HG02763 (cell line): ENCODE results near the gene ZBTB25.

Experiments used
- ATAC-seq: cut with Tn5 transposase; IDR thresholded peaks from one replicate; pipeline ENCODE4 v1.9.1; 2021; ENCODE audit warnings: mild to moderate bottlenecking, moderate library complexity; ENCODE audit not compliant: unreplicated experiment

The ZBTB25 gene

DNA sequence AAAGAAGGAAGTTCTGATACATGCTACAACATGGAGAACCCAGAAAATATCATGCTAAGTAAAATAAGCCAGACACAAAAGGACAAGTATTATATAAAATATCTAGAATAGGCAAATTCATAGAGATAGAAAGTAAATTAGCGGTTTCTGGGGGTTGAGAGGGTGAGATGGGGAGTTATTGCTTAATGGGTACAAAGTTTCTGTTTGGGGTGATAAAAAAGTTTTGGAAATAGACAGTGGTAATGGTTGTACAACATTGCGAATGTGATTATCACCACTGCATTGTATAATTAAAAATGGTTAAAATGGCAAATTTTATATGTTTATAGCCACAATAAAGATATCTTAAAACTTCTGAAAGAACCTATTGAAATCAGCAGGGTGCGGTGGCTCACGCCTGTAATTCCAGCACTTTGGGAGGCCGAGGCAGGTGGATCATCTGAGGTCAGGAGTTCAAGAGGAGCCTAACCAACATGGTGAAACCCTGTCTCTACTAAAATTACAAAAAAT lies 15.0 kb downstream of the ZBTB25 start:
- no peak for ATAC-seq

- no peak for ATAC-seq
Measured at GRCh38 chr14:64478634-64479250, 24.9 kb downstream of the ZBTB25 start.

GRCh38 chr14:64476438-64476837 lies 27.2 kb downstream of the ZBTB25 start:
- no peak for ATAC-seq

DNA sequence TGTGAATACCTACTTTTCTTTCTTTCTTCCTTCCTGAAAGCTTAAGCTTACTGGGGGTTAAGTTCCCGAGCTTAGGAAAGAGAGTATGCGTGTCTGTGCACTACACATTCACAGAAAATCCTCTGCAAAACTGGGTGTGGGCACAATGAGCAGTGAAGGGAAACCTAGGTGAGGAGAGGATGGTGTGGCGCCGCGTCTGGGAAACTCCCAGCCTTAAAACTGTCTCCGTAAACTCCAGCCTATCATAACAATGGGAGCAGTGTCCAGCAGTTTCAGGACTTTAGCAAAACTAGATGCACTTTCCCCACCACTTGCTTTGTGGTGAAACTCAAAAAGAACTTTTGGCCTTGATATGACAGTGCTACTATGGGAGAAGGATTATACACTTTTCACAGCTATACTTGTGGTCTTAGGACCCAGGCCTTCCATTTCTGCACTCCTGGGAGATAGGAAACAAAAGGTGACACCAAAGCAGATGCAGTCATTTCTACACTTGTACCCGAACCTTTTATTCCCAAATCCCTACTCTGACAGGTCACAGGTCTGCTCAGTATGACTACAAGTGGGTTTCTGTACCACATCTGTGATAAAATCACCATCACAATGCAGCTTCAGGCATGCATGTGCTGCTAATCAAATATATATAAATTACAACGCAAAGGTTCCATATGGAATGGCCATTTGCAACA lies 27.9 kb downstream of the ZBTB25 start:
- no peak for ATAC-seq

DNA sequence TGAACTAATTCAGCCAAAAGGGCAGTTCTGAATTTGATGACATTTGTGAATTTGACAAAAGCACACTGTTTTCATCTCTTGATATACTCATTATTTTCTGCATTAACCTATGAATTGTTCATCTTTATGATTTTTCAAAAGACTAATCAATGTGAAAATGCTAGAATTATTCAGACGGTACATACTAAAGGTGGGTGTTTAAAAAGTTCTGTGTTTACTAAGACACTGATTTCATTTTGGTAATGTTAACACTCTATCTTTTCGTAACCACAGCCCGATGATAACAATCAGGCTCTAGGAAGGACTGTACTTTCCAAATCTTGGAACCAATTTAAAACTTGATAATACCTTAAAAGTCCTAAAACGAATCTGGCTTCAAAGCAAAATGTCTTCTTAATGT lies 28.9 kb downstream of the ZBTB25 start:
- no peak for ATAC-seq

DNA sequence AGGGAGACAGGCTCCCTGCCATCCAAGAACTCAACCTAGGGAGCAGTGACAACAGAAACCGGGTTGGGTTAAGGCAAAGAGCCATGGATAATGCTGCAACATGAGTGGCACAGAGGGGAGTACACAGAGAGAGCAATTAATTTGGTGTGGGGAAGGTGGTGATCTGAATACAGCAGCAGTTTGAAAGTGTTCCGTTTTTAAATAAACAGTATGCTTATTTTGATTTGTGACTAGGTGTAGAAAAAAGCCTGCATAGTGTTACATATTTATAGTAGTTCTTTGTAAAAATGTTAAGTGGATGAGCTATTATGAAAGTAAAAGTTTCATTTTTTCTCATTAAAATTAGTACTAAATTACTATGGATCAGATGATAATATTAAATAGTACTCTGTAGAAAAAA lies 29.6 kb downstream of the ZBTB25 start:
- no peak for ATAC-seq

DNA sequence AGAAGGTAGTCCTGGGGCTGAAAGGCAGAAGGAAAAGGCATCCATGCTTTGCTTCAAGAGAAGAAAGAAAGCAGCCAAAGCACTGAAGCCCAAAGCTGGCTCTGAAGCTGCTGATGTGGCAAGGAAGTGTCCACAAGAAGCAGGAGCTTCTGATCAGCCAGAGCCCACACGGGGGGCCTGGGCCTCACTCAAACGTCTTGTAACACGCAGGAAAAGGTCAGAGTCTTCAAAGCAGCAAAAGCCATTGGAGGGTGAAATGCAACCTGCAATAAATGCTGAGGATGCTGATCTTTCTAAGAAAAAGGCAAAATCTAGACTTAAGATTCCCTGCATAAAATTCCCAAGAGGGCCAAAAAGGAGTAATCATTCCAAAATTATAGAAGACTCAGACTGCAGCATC lies 35.2 kb downstream of the ZBTB25 start:
- no peak for ATAC-seq

GRCh38 chr14:64467566-64467965 lies 36.1 kb downstream of the ZBTB25 start:
- ATAC-seq = no peak

DNA sequence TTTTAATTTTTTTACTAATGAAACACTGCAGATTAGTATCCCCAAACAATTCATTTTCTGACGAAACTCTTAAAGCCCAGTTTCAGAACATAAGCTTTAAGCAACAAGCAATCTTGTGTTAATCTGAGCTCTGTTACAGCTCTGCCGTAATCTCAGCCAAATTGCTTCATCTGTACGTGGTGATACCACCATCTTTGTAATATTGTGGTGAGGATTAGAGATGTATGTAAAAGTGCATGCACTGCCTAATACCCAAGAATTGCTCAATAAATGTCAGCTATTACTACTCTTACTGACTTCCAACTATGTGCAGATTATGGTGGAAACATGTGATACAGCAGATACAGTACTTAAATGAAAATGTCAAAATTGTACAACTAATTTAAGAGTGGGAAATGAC lies 36.5 kb downstream of the ZBTB25 start:
- no peak for ATAC-seq

GRCh38 chr14:64465831-64466554 lies 37.6 kb downstream of the ZBTB25 start:
- ATAC-seq = no peak

DNA sequence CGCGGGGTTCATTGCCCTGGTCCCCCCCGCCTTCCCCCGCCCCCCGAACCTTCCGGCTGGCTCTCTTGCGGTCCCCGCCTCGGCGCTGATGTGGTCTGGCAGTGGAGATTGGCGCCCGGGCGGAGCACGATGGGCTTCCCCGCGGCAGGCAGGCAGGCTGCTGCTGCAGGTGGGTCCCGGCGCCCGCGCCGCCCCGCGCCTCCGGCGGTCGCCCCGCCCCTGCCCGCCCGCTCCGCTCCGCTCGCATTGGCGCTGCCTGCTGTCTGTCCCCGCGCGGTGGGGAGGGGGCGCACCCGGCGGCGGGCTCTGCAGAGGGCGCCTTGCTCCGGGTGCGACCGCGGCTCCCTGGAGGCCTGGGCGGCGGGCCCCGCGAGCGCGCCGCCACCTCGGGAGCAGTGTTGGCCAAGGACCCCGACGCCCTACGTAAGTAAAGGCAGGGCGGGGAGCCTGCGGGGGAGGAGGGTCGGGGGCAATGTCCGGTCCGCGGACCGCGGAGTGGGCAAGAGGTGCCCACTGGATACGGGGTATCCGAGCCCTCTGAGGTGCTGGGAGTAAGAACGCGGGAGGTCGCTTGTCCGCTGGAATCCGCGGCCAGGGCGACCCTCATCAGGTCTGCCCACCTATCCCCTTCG lies 38.3 kb downstream of the ZBTB25 start, which contains the start of gene AKAP5:
Gene AKAP5 (plus strand): TSS at position 309 of the 632 bp plus-strand sequence. CDS start 2,896 bp downstream, outside the sequence.
- peak; percentile 62 for ATAC-seq

- no peak for ATAC-seq
Measured at GRCh38 chr14:64464651-64465050, 39.0 kb downstream of the ZBTB25 start.

GRCh38 chr14:64463873-64464272 lies 39.8 kb downstream of the ZBTB25 start:
- no peak for ATAC-seq

GRCh38 chr14:64463195-64463594 lies 40.4 kb downstream of the ZBTB25 start:
- ATAC-seq = no peak

DNA sequence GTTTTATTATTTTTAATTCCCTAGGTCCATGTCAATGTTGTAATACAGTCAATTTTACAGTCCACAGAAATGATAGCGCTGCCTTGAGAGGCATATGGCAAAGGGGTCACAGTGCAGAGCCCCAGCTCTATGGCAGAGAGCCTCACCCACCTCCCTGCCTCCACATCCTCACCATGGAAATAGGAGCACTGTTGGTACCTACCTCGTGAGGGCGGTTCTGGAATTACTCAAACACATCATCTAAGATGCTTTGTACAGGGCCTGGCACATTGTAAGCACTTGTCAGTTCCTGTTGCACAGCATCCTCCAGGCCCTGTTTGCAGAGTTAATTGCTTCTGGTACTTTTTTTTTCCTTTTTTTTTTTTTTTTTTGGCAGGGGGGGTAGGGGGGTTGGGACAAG lies 42.4 kb downstream of the ZBTB25 start:
- no peak for ATAC-seq

- ATAC-seq = no peak
Measured at GRCh38 chr14:64459405-64460136, 44.1 kb downstream of the ZBTB25 start.

GRCh38 chr14:64454671-64455070 lies 49.0 kb downstream of the ZBTB25 start:
- no peak for ATAC-seq

GRCh38 chr14:64450255-64450654 lies 53.4 kb downstream of the ZBTB25 start:
- ATAC-seq = no peak

- no peak for ATAC-seq
Measured at GRCh38 chr14:64447876-64448670, 55.6 kb downstream of the ZBTB25 start.
